Aorta (tissue), 5 donors: ENCODE results near the gene SPTA1. TPM values are rescaled to one million over a fixed set of nuclear protein-coding genes. Genes with fewer than 3 reads are reported as not detected.

ENCODE experiments used
- ATAC-seq: fragments of 200-7000 bp; cut with Tn5 transposase; one replicate; pipeline ENCODE4 v1.9.1; 2022; ENCODE audit warnings: moderate library complexity; ENCODE audit not compliant: low FRiP score
- DNase-seq, 2 donors: peaks; one replicate each; pipeline ENCODE4 v3.0.0-alpha.2; 2020
- H3K27ac ChIP-seq, 2 donors: one replicate each; pipeline ENCODE4 v1.5.1; 2013; ENCODE audit warnings: low read length in 2 of 2, mild to moderate bottlenecking in 2 of 2, moderate library complexity in 2 of 2, control low read depth in 1 of 2, inconsistent platforms in 1 of 2, low read depth in 1 of 2
- H3K27me3 ChIP-seq, 2 donors: one replicate each; pipeline ENCODE4 v1.6.1; 2013; ENCODE audit warnings: control low read depth in 1 of 2, low read length in 1 of 2, mild to moderate bottlenecking in 1 of 2, moderate library complexity in 1 of 2; ENCODE audit not compliant: insufficient read depth in 2 of 2, control insufficient read depth in 1 of 2
- H3K36me3 ChIP-seq, 2 donors: one replicate each; pipeline ENCODE4 v1.6.1; 2013; ENCODE audit warnings: control low read depth in 1 of 2, low read length in 1 of 2, mild to moderate bottlenecking in 1 of 2; ENCODE audit not compliant: insufficient read depth in 2 of 2, control insufficient read depth in 1 of 2
- H3K4me1 ChIP-seq, 2 donors: one replicate each; pipeline ENCODE4 v1.6.1; 2013; ENCODE audit warnings: low read length in 2 of 2, control low read depth in 1 of 2, mild to moderate bottlenecking in 1 of 2, moderate library complexity in 1 of 2; ENCODE audit not compliant: insufficient read depth in 2 of 2, control insufficient read depth in 1 of 2
- H3K4me3 ChIP-seq, 2 donors: one replicate each; pipeline ENCODE4 v1.5.1; 2013; ENCODE audit warnings: low read length in 2 of 2, control low read depth in 1 of 2, mild to moderate bottlenecking in 1 of 2
- H3K9me3 ChIP-seq: one replicate; pipeline ENCODE4 v1.6.1; 2013; ENCODE audit warnings: mild to moderate bottlenecking, low read length; ENCODE audit not compliant: control insufficient read depth
- WGBS, 2 donors: extraction: QIAGEN DNeasy Blood & Tissue Kit; methylation state at CpG; one replicate each; pipeline ENCODE4 v1.1.7; 2013; 5-methylcytosine and 5-hydroxymethylcytosine counted together
- intact Hi-C, 2 donors: fragments of 100-400 bp; cut with DNase I; formaldehyde crosslinking; loops; one replicate each; pipeline versions ENCODE4 v1.14.2 to v1.15.0; 2022
- polyA plus RNA-seq, 2 donors: library from polyadenylated mRNA; stranded (reverse); fragments of 200-250 nt; gene quantifications; one replicate each; pipeline ENCODE4 v1.2.3, GENCODE V29; 2013
- total RNA-seq, 2 donors: library from RNA; stranded (reverse); fragmentation: NEBNext Ultra II Directional; extraction: Animal tissue kit (Norgen Biotek cat#: 25700); gene quantifications; one replicate each; pipeline ENCODE4 v1.2.1, GENCODE V29; 2021
- donor health status: healthy with polysubstance abuse.
- donor health status: Bipolar disorder and iron deficiency.
- donor health status: DM: no; HTN: no; CAD: no.
- donor health status: DM: no; HTN: no; CAD: no.
- donor health status: DM: yes; HTN: yes; CAD: no.

SPTA1 gene
- total and polyA plus RNA-seq, 4 donors: 1.2 TPM; not detected in 3

DNA sequence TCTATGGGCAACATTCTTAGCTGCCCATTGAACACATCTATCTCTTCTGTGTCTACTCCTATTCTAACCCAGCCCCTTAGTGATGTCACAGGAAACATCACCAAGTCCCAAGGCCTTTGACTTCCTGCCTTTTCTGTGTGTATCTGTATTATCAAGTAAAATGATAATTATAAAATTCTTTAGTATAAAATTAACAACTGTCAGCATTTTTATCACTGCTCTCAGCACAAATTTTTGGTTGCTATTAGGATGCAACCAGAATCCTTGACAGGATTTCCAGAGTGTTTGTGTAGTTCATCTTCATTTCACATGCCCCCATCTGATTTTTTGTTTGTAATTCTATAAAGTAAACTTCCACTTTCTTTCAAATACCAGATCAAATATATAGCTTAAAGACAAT, 47.6 kb downstream of the SPTA1 start:
- Histone ChIP-seq H3K27me3 (no peaks in the 10 kb centered on the region), H3K4me1 (no peaks in the 10 kb centered on the region)
- no peak for ATAC-seq

DNA sequence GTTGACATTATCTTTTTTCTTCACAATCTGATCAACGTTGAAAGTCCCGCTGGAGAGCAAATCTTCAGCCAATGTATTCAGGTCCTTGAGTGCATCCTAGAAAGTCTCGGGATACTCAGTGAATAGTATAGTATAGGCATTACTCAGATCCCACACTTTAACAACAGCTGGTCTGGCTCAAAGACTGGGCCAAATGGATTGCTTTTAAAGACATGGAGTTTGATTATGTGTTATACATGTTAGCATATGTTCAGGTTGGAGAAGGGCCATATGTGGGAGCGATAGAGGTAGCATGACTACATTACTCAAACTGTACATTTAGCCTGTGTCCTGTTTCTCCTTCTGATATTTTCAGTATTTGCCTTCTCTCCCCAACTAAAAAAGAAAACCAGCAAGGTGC, 48.4 kb downstream of the SPTA1 start:
- H3K27me3 ChIP-seq: no peaks in the 10 kb centered on the region
- no peak overlapping the region for H3K27ac ChIP-seq
- WGBS, 2 donors: 80 to 90% methylated on average over 4 of the region's 4 CpGs
- no peak overlapping the region for H3K4me3 ChIP-seq
- H3K36me3 ChIP-seq: no peaks in the 10 kb centered on the region
- H3K9me3 ChIP-seq: peaks cover 1% of the 10 kb centered on the region
- ATAC-seq (no peak), DNase-seq (no peak)
- H3K4me1 ChIP-seq: no peaks in the 10 kb centered on the region
- intact Hi-C loops: no loop called here

More for the DNA sequence above, 47.6 kb downstream of the SPTA1 start:
- DNase-seq: no peak
- peaks cover 1% of the 10 kb centered on the region for H3K9me3 ChIP-seq
- intact Hi-C loops: no loop called here
- no peak overlapping the region for H3K4me3 ChIP-seq
- no peaks in the 10 kb centered on the region for H3K36me3 ChIP-seq
- H3K27ac ChIP-seq: no peak overlapping the region

DNA sequence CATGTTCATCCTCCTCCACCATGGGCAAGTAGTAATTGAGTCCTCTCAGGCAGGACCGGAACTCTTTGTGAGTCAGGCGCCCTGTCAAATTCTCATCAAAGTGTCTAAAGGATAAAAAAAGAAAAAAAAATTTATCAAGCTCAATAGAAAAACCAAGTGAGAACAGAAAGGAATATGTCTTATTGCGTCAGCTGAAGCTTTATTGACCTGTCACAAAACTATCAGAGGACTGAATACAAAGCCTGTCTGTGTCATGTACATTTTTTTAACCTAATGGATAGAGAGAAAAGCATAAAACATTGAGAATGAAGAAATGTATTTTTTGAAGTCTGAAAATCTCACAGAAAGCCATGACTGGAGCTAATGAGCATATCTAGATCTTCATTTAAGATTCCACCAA, 72.8 kb downstream of the SPTA1 start:
- WGBS, 2 donors: 85 to 89% methylated on average over 3 of the region's 3 CpGs
- Histone ChIP-seq H3K4me1 (no peaks in the 10 kb centered on the region), H3K36me3 (no peaks in the 10 kb centered on the region), H3K27ac (no peak overlapping the region), H3K9me3 (no peaks in the 10 kb centered on the region), H3K4me3 (no peak overlapping the region), H3K27me3 (no peaks in the 10 kb centered on the region)
- DNase-seq (no peak), ATAC-seq (no peak)
- intact Hi-C loops: no loop called here

DNA sequence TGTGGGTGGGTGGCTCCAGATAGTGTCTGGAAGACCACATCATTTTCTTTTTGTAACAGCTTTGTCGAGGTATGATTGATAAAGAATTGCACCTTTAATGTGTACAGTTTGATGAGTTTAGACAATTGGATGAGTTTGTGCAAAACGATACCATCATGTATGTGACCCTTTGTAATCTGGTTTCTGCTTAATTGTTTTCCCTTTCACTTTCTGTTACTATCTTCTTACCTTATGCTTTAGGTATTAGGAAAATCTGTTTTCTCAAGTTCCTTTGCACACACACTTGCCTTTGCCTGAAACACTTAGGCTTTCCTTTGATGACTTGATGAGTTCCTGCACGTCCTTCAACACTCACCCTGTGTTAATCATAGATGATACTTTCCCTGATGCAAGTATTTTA, 74.6 kb downstream of the SPTA1 start:
- Histone ChIP-seq H3K4me3 (no peak overlapping the region), H3K36me3 (no peaks in the 10 kb centered on the region), H3K9me3 (no peaks in the 10 kb centered on the region), H3K4me1 (no peaks in the 10 kb centered on the region), H3K27ac (no peak overlapping the region), H3K27me3 (no peaks in the 10 kb centered on the region)
- intact Hi-C loops: no loop called here
- DNase-seq (no peak), ATAC-seq (no peak)
- 63 to 73% methylated on average over 3 of the region's 3 CpGs for WGBS, 2 donors

DNA sequence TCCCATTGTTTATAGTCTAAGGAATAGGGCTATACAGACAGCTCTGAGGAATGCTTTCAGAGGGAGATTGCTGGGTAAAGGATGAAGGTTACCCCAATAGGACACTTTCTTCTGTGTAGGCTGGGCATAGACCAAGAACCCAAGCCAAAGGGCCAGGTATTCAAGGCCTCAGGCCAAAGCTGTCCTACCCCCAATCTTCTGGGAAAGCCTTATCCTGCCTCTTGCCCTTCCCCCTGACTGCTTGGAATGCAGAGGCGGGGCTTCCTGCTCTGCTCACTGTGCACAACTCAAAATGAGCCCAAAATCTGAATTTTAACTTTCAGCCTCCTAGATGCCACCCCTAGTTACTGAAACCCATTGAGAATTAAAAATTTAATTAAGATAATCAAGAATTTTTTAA, 79.2 kb downstream of the SPTA1 start:
- ATAC-seq (no peak), DNase-seq (no peak)
- H3K9me3 ChIP-seq: no peaks in the 10 kb centered on the region
- H3K36me3 ChIP-seq: no peaks in the 10 kb centered on the region
- WGBS, 2 donors: 74 to 78% methylated on average over 1 of the region's 1 CpG
- no peak overlapping the region for H3K27ac ChIP-seq
- no peaks in the 10 kb centered on the region for H3K4me1 ChIP-seq
- intact Hi-C loops: no loop called here
- H3K4me3 ChIP-seq: no peak overlapping the region
- H3K27me3 ChIP-seq: no peaks in the 10 kb centered on the region

DNA sequence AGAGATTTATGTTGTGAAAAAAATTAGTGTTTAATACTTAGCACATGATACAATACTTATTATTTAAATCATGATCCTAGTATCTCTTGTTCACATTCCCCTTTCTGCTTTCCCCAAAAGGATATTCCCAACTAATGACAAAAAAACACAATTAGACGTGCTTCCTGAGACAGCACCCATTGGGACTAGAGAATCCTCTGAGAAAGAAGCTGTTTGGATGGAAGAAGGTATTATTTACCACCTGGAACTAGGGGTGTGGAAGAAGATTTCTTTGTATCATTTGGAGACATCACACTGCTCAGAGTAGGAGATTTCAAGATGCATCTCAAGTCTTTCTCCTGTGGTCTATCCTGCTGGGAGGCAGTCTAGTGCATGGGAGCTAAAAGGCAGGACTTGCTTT, 81.5 kb downstream of the SPTA1 start, which contains the start of gene OR10Z1:
Gene OR10Z1 (plus strand): TSS at position 301 of the 400 bp plus-strand sequence. CDS start 1,171 bp downstream, outside the sequence.
- intact Hi-C loops: no loop called here
- Histone ChIP-seq H3K9me3 (no peaks in the 10 kb centered on the region), H3K4me3 (no peak within 1 kb of the TSS), H3K36me3 (no peaks in the 10 kb centered on the region), H3K4me1 (no peaks in the 10 kb centered on the region), H3K27me3 (no peaks in the 10 kb centered on the region), H3K27ac (no peak within 1 kb of the TSS)
- ATAC-seq (no peak), DNase-seq (no peak)
- 62 to 76% methylated on average over 1 of the region's 1 CpG for WGBS, 2 donors

DNA sequence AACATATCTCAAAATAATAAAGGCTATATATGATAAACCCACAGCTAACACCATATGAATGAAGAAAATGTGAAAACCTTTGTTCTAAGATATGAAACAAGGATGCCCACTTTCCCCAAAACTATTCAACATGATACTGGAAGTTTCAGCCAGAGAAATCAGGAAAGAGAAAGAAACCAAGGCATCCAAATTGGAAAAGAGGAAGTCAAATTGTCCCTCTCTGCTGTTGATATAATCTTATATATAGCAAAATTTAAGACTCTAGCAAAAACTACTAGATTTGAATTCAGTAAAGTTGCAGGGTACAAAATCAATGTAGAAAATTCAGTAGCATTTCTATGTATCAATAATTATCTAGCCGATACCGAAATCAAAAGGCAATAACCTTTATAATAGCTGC, 85.8 kb downstream of the SPTA1 start:
- Histone ChIP-seq H3K36me3 (no peaks in the 10 kb centered on the region), H3K27ac (no peak overlapping the region), H3K4me3 (no peak overlapping the region), H3K9me3 (peaks cover 8% of the 10 kb centered on the region), H3K4me1 (no peaks in the 10 kb centered on the region), H3K27me3 (no peaks in the 10 kb centered on the region)
- WGBS, 2 donors: 47 to 95% methylated on average over 2 of the region's 2 CpGs
- intact Hi-C loops: no loop called here
- ATAC-seq: no peak
- DNase-seq: no peak

DNA sequence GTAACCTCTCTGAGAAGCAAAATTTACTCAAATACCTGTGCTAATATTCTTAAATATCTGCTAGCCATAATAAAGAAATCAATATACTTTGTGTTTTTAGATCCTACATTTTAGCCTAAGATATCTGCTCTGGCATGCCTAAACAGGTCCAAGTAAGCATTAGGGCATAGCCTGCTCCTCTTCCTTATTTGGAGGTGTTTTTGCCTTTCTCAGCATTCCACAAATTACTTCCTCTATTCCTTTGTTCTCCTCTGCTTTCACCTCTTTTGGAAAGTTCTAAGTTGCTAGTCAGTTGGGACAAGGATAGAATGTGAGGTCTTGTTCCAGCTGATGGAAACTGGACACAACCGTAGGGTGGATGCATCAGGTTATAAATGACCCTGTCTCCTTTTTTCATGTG, 99.6 kb downstream of the SPTA1 start:
- no peaks in the 10 kb centered on the region for H3K27me3 ChIP-seq
- intact Hi-C loops: no loop called here
- peaks cover 3% of the 10 kb centered on the region for H3K9me3 ChIP-seq
- 72 to 77% methylated on average over 1 of the region's 1 CpG for WGBS, 2 donors
- DNase-seq (no peak), ATAC-seq (no peak)
- no peaks in the 10 kb centered on the region for H3K36me3 ChIP-seq
- H3K4me1 ChIP-seq: no peaks in the 10 kb centered on the region
- no peak overlapping the region for H3K27ac ChIP-seq
- H3K4me3 ChIP-seq: no peak overlapping the region

DNA sequence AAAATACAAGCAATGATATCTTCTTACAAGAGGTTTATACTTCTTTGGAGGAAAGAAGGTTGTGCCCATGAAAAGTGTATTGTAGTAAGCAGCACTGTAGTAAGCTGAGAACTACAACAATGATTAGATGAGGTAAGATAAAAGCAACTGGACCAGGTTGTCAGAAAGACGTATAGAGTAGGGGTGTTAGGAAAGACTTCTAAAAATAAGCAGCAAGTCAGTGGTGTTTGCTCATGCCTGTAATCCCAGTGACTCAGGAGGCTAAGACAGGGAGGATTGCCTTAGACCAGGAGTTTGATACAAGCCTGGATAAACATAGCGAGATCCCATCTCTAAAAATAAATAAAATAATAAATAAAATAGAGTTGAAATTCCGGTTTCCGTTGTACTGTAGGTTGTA, 102.6 kb downstream of the SPTA1 start:
- H3K4me1 ChIP-seq: no peaks in the 10 kb centered on the region
- no peak for DNase-seq
- H3K36me3 ChIP-seq: no peaks in the 10 kb centered on the region
- intact Hi-C loops: no loop called here
- no peak overlapping the region for H3K27ac ChIP-seq
- no peak overlapping the region for H3K4me3 ChIP-seq
- H3K9me3 ChIP-seq: peaks cover 4% of the 10 kb centered on the region
- no peak for ATAC-seq
- no peaks in the 10 kb centered on the region for H3K27me3 ChIP-seq
- WGBS, 2 donors: 64 to 68% methylated on average over 4 of the region's 4 CpGs
